ENCODE results near the gene DHX15.

The DHX15 gene

GRCh38 chr4:24559889-24560288, 24.5 kb downstream of the DHX15 start:
- DNase-seq = no peak
- Histone ChIP-seq H3K27me3 (no peaks in the 10 kb centered on the region), H3K4me1 (no peaks in the 10 kb centered on the region), H3K4me3 (ENCODE audit: low read depth, low read length) (no peak overlapping the region), H3K9me3 (peaks cover 4% of the 10 kb centered on the region; the same call in 1 of the 2 replicates), H3K36me3 (peaks cover 67% of the 10 kb centered on the region)
- TF ChIP-seq, protein P1, sequence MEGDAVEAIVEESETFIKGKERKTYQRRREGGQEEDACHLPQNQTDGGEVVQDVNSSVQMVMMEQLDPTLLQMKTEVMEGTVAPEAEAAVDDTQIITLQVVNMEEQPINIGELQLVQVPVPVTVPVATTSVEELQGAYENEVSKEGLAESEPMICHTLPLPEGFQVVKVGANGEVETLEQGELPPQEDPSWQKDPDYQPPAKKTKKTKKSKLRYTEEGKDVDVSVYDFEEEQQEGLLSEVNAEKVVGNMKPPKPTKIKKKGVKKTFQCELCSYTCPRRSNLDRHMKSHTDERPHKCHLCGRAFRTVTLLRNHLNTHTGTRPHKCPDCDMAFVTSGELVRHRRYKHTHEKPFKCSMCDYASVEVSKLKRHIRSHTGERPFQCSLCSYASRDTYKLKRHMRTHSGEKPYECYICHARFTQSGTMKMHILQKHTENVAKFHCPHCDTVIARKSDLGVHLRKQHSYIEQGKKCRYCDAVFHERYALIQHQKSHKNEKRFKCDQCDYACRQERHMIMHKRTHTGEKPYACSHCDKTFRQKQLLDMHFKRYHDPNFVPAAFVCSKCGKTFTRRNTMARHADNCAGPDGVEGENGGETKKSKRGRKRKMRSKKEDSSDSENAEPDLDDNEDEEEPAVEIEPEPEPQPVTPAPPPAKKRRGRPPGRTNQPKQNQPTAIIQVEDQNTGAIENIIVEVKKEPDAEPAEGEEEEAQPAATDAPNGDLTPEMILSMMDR (IDR thresholded peaks at IDR 0.05; ENCODE audit: low read depth, low read length) = no peak

DNA sequence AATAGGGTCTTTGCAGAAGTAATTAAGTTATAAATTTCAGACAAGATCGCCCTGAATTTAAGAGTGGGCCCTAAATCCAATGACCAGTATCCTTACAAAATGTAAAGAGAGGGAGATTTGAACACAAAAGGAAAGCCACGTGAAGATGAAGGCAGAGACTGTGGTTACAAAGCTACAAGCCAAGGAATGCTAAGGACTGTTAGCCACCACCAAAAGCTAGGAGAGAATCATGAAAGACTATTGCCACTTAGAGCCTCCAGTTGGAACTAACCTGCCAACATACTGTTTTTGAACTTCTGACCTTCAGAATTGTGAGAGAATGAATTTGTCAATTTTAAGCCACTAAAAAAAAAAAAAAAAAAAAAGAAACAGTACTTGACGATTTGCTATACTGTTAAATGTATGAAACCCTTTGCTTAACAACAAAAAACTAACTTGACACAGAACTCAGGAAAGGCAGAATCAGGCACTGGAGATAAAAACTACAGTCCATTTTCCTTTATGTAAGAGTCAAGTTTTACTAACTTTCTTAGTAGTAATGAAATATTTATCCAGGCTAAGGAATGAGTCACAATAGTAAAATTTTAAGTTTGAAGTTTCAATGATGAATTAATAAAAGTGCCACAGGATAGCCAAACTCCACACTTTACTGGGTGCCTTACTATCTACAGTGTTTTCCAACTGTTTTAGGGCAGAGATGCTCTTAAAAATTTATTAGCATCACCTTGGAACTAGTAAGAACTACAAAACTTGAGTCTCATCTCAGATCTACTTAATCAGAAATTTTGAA, 25.1 kb downstream of the DHX15 start:
- TF ChIP-seq, protein P1 (IDR thresholded peaks at IDR 0.05; ENCODE audit: low read depth, low read length) = no peak
- H3K4me1 ChIP-seq = no peaks in the 10 kb centered on the region

GRCh38 chr4:24557026-24558025, 27.0 kb downstream of the DHX15 start:
- H3K27me3 ChIP-seq = no peaks in the 10 kb centered on the region

More for the DNA sequence above, 25.1 kb downstream of the DHX15 start:
- H3K9me3 ChIP-seq = peaks cover 4% of the 10 kb centered on the region; the same call in 1 of the 2 replicates
- peaks cover 67% of the 10 kb centered on the region for H3K36me3 ChIP-seq
- H3K4me3 ChIP-seq (ENCODE audit: low read depth, low read length) = no peak overlapping the region
- DNase-seq = no peak
- H3K27me3 ChIP-seq = no peaks in the 10 kb centered on the region

DNA sequence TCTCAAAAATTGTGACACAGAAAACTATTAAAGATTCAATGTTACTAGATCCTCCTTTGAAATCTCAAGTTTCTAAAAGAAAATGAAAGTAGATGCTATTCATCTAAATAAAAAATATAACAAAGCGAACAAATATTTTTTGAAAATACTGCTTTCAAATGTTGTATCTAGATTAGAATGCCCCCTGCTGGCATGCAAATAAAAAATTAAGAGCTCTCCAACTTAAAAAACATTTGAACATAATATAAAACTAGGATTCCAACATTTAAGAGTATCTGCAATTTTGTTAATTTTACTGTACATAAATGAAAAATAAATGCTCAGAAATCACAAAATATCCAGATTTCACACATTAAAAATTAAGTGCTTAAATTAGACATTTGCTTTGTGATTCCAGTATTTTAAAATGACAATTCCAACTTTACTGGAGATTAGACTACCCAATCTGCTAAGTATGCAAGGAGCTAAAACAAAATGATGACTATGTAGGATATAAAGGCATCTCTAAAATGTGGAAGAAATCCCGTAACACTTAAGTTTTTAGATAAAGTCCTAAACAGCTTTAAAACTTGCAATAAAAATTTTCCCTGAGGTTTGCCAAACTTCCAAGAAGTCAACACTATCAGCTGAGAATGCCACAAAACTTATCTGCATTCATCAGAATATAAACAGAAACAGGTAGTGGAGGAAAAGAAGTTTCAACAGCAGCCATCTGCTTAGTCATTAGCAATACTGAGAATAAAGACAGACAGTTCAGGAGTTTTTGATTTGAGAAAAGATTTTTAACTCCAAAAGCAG, 32.7 kb downstream of the DHX15 start:
- TF ChIP-seq, protein P1 (IDR thresholded peaks at IDR 0.05; ENCODE audit: low read depth, low read length) = peak; percentile 37; the same call in 1 of the 2 replicates
- Histone ChIP-seq H3K9me3 (no peaks in the 10 kb centered on the region), H3K36me3 (peaks cover 81% of the 10 kb centered on the region), H3K4me1 (no peaks in the 10 kb centered on the region), H3K27me3 (no peaks in the 10 kb centered on the region), H3K4me3 (ENCODE audit: low read depth, low read length) (no peak overlapping the region)
- DNase-seq = no peak

More at GRCh38 chr4:24557026-24558025, 27.0 kb downstream of the DHX15 start:
- no peak overlapping the region for H3K4me3 ChIP-seq (ENCODE audit: low read depth, low read length)
- TF ChIP-seq, protein P1 (IDR thresholded peaks at IDR 0.05; ENCODE audit: low read depth, low read length) = no peak
- peaks cover 4% of the 10 kb centered on the region; the same call in 1 of the 2 replicates for H3K9me3 ChIP-seq
- peaks cover 70% of the 10 kb centered on the region for H3K36me3 ChIP-seq
- no peaks in the 10 kb centered on the region for H3K4me1 ChIP-seq
- DNase-seq = no peak

- H3K36me3 ChIP-seq = peaks cover 76% of the 10 kb centered on the region
These were observed 33.7 kb downstream of the DHX15 start for GRCh38 chr4:24550441-24551175.

More at GRCh38 chr4:24550441-24551175, 33.7 kb downstream of the DHX15 start:
- DNase-seq = no peak
- no peak overlapping the region for H3K4me3 ChIP-seq (ENCODE audit: low read depth, low read length)
- H3K4me1 ChIP-seq = no peaks in the 10 kb centered on the region
- TF ChIP-seq, protein P1 (IDR thresholded peaks at IDR 0.05; ENCODE audit: low read depth, low read length) = no peak
- H3K9me3 ChIP-seq = no peaks in the 10 kb centered on the region
- no peaks in the 10 kb centered on the region for H3K27me3 ChIP-seq
